GM19395 (cell line): ENCODE data around the gene ITGA2.

Source experiments
- ATAC-seq: cut with Tn5 transposase; IDR thresholded peaks from one replicate; pipeline ENCODE4 v1.9.1; 2021; ENCODE audit warnings: mild to moderate bottlenecking, moderate library complexity; ENCODE audit not compliant: unreplicated experiment

ITGA2 gene

GRCh38 chr5:53052499-53052898 lies 63.3 kb downstream of the ITGA2 start:
- no peak for ATAC-seq

- no peak for ATAC-seq
Observed at GRCh38 chr5:53053364-53053763, 64.2 kb downstream of the ITGA2 start.

GRCh38 chr5:53055365-53055764 lies 66.2 kb downstream of the ITGA2 start:
- ATAC-seq = no peak

GRCh38 chr5:53059281-53059680 lies 70.1 kb downstream of the ITGA2 start:
- ATAC-seq = no peak

- no peak for ATAC-seq
Observed at GRCh38 chr5:53063176-53063575, 74.0 kb downstream of the ITGA2 start.

- ATAC-seq = no peak
Observed at GRCh38 chr5:53063791-53064190, 74.6 kb downstream of the ITGA2 start.

GRCh38 chr5:53066088-53066487 lies 76.9 kb downstream of the ITGA2 start:
- ATAC-seq = no peak

- ATAC-seq = no peak
Observed at GRCh38 chr5:53067641-53068040, 78.5 kb downstream of the ITGA2 start.

GRCh38 chr5:53068291-53068836 lies 79.2 kb downstream of the ITGA2 start:
- no peak for ATAC-seq

- ATAC-seq = no peak
Observed at GRCh38 chr5:53069626-53070025, 80.5 kb downstream of the ITGA2 start.

- ATAC-seq = no peak
Observed at GRCh38 chr5:53071298-53071697, 82.1 kb downstream of the ITGA2 start.

GRCh38 chr5:53071738-53072137 lies 82.6 kb downstream of the ITGA2 start:
- ATAC-seq = no peak

- ATAC-seq = no peak
Observed at GRCh38 chr5:53073348-53073747, 84.2 kb downstream of the ITGA2 start.

- ATAC-seq = no peak
Observed at GRCh38 chr5:53076014-53076583, 86.9 kb downstream of the ITGA2 start.

GRCh38 chr5:53080271-53080670 lies 91.1 kb downstream of the ITGA2 start:
- no peak for ATAC-seq

- ATAC-seq = no peak
Observed at GRCh38 chr5:53083927-53084326, 94.8 kb downstream of the ITGA2 start.

GRCh38 chr5:53084546-53085255 lies 95.5 kb downstream of the ITGA2 start:
- no peak for ATAC-seq

GRCh38 chr5:53087171-53087570 lies 98.0 kb downstream of the ITGA2 start:
- no peak for ATAC-seq

- ATAC-seq = no peak
Observed at GRCh38 chr5:53087621-53088121, 98.5 kb downstream of the ITGA2 start.

- ATAC-seq = peak; percentile 98
Observed at GRCh38 chr5:53089481-53089991, 100.4 kb downstream of the ITGA2 start.

GRCh38 chr5:53090229-53090628 lies 101.1 kb downstream of the ITGA2 start:
- ATAC-seq = no peak

GRCh38 chr5:53091289-53091688 lies 102.1 kb downstream of the ITGA2 start:
- ATAC-seq = no peak
